Measurements from ENCODE around the gene GJA10. TPM values are rescaled to one million over a fixed set of nuclear protein-coding genes. Genes with fewer than 3 reads are reported as not detected.

GJA10 gene
- not detected in 2 replicates for total RNA-seq

GRCh38 chr6:89894169-89894568, at the start of gene GJA10:
Gene GJA10 (plus strand): TSS chr6:89894469. CDS start chr6:89894469, 0 bp downstream.

Other genes with a start within 250 kb of the GJA10 start
- gene MDN1, start 74.7 kb upstream of the GJA10 start, total RNA-seq = 7.8 and 8.7 TPM in 2 replicates
- gene CASP8AP2, start 64.6 kb upstream of the GJA10 start, total RNA-seq = 3.2 and 5.7 TPM in 2 replicates

All from cardiac atrium fibroblast (primary cell).